Thoracic aorta (tissue), 2 donors: ENCODE measurements around the gene CYB5R3. TPM values are rescaled to one million over a fixed set of nuclear protein-coding genes. Genes with fewer than 3 reads are reported as not detected.

Source experiments
- ATAC-seq: fragments of 150-250 bp; one replicate; pipeline ENCODE4 v1.8.0; 2017; ENCODE audit warnings: low read depth; ENCODE audit not compliant: insufficient number of reproducible peaks, low FRiP score
- DNase-seq: peaks from one replicate; pipeline ENCODE4 v3.0.0-alpha.2; 2020; ENCODE audit warnings: low spot score
- H3K27ac ChIP-seq, 2 donors: fragments of 200-600 bp; sonication (generic); 1 replicate in 1 of 2; 2 replicates in 1 of 2; pipeline ENCODE4 v1.5.1; 2016; ENCODE audit warnings: mild to moderate bottlenecking in 2 of 2, moderate library complexity in 2 of 2
- H3K27me3 ChIP-seq: fragments of 200-600 bp; sonication (generic); replicated peaks from 2 replicates; pipeline ENCODE4 v1.6.0; 2016; ENCODE audit warnings: mild to moderate bottlenecking; ENCODE audit not compliant: insufficient read depth
- H3K36me3 ChIP-seq: fragments of 200-600 bp; sonication (generic); one replicate; pipeline ENCODE4 v1.5.1; 2016
- H3K4me1 ChIP-seq, 2 donors: fragments of 200-600 bp; sonication (generic); 1 replicate in 1 of 2; 2 replicates in 1 of 2; pipeline versions ENCODE4 v1.5.1 to v1.6.0; 2016; ENCODE audit warnings: low read depth in 2 of 2, mild to moderate bottlenecking in 1 of 2; ENCODE audit not compliant: control insufficient read depth in 1 of 2
- H3K4me3 ChIP-seq: fragments of 200-600 bp; sonication (generic); 2 replicates; pipeline ENCODE4 v1.5.1; 2016; ENCODE audit warnings: mild to moderate bottlenecking
- H3K9me3 ChIP-seq: fragments of 200-600 bp; sonication (generic); 2 replicates; pipeline ENCODE4 v1.5.1; 2016
- total RNA-seq, 2 donors: library from RNA; depleted of rRNA; stranded (reverse); fragments of >200 nt; gene quantifications; one replicate each; pipeline versions ENCODE4 v1.1.0 to v1.2.3, GENCODE V29; 2016
- TF ChIP-seq, protein P1 (sequence below): fragments of 200-600 bp; sonication (generic); IDR thresholded peaks from one replicate; pipeline ENCODE4 v1.5.1; 2019; ENCODE audit warnings: antibody characterized with exemption

Gene CYB5R3
- total RNA-seq, 2 donors from 2014 or later = 209 to 606 TPM

DNA sequence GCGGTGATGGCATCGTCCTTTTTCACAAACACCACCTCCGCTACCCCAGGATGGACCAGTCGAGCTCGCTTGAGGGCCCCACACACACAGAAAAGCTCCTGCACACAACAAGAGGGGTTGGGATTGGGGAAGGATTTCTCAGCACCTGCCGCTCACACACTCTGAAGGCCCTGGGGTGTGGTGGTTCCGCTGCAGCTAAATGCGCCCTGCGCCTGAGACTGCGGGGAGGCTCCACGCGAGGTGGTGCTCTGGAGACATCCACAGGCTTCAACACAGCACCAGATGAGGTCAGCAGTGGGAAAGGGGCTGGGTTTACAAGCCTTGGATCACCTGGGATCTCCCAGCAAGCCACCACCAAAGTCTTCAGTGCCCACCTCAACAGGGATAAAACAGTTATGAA lies 57.2 kb downstream of the CYB5R3 start:
- TF ChIP-seq, protein P1, sequence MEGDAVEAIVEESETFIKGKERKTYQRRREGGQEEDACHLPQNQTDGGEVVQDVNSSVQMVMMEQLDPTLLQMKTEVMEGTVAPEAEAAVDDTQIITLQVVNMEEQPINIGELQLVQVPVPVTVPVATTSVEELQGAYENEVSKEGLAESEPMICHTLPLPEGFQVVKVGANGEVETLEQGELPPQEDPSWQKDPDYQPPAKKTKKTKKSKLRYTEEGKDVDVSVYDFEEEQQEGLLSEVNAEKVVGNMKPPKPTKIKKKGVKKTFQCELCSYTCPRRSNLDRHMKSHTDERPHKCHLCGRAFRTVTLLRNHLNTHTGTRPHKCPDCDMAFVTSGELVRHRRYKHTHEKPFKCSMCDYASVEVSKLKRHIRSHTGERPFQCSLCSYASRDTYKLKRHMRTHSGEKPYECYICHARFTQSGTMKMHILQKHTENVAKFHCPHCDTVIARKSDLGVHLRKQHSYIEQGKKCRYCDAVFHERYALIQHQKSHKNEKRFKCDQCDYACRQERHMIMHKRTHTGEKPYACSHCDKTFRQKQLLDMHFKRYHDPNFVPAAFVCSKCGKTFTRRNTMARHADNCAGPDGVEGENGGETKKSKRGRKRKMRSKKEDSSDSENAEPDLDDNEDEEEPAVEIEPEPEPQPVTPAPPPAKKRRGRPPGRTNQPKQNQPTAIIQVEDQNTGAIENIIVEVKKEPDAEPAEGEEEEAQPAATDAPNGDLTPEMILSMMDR = no peak
- DNase-seq (no peak), ATAC-seq (no peak)
- peaks cover 64% of the 10 kb centered on the region for H3K36me3 ChIP-seq
- H3K27me3 ChIP-seq = no peaks in the 10 kb centered on the region
- H3K9me3 ChIP-seq = no peaks in the 10 kb centered on the region
- H3K4me1 ChIP-seq = no peaks in the 10 kb centered on the region
- no peak overlapping the region for H3K4me3 ChIP-seq
- H3K27ac ChIP-seq = no peak overlapping the region

DNA sequence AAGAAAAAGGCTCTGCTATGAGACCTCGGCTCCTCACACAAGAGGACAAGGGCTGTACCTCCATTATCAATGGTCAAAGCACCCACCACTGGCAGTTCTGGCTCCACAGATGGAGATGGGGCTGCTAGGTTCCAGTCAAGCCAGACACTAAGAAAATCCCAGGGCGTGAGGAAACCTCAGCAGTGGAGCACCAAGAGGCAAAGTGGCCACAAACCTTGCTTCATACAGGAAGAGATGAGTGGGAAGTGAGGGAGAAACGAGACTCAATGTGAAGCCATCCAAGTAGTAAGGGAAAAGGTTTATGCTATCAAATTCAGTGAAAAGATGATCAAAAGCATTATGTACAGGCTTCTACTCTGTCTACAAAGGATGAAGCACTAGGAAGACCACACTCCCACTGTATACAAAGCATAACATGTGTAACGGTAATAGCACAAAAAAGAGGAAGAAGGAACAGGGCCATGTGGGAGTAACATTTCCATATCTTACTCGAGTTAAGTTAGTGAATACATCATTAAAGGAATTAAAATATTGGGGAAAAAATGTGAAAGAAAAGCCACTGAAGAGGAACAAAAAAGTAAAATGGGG lies 61.5 kb downstream of the CYB5R3 start:
- TF ChIP-seq, protein P1 = no peak

DNA sequence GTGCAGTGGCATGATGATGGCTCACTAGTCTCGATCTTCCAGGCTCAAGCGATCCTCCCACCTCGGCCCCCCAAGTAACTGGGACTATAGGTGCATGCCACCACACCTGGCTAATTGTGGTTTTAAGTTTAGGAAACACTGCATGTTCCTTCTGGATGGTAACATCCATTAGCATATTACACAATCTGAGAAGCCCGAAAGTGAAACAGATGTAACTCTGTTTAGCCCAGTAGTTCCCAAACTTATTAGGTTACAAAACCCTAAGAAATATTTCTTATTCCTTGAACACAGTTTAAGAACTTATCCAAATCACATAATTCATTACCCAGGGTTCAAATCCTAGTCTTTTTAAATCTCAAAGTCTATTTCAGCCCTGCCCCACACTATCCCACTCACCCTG lies 62.8 kb downstream of the CYB5R3 start:
- Histone ChIP-seq H3K4me1 (no peaks in the 10 kb centered on the region), H3K4me3 (no peak overlapping the region), H3K9me3 (no peaks in the 10 kb centered on the region), H3K36me3 (peaks cover 49% of the 10 kb centered on the region), H3K27ac (no peak overlapping the region), H3K27me3 (no peaks in the 10 kb centered on the region)
- ATAC-seq = no peak
- DNase-seq = no peak
- TF ChIP-seq, protein P1 = no peak

More for the DNA sequence above, 61.5 kb downstream of the CYB5R3 start:
- no peak for ATAC-seq
- no peak for DNase-seq
- no peaks in the 10 kb centered on the region for H3K9me3 ChIP-seq
- H3K36me3 ChIP-seq = peaks cover 58% of the 10 kb centered on the region
- no peak overlapping the region for H3K27ac ChIP-seq
- no peaks in the 10 kb centered on the region for H3K27me3 ChIP-seq
- H3K4me3 ChIP-seq = no peak overlapping the region
- no peaks in the 10 kb centered on the region for H3K4me1 ChIP-seq

DNA sequence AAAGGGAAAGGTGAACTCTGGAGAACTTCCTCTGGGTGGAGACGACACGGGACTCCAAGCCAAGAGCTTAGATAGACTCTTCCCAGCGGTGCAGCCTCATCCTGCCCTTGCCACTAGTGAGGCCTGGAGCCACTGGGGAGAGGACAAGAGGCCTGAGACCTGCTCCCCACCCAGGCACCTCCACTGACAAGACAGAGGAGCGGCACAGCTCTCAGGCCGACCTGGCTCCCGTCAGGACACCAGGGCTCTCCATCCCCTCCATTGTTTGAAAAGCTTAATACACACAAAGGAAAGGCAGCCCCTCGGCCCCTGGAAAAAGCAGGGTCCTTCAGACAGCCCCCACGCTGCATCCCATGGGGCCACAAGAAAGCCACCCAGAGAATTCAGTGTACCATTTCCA lies 64.1 kb downstream of the CYB5R3 start:
- no peak overlapping the region for H3K4me3 ChIP-seq
- ATAC-seq (no peak), DNase-seq (no peak)
- H3K36me3 ChIP-seq = peaks cover 41% of the 10 kb centered on the region
- H3K27me3 ChIP-seq = no peaks in the 10 kb centered on the region
- H3K4me1 ChIP-seq = peaks cover 0 to 4% of the 10 kb centered on the region in 2 donors
- no peak overlapping the region for H3K27ac ChIP-seq
- no peaks in the 10 kb centered on the region for H3K9me3 ChIP-seq
- TF ChIP-seq, protein P1 = no peak

DNA sequence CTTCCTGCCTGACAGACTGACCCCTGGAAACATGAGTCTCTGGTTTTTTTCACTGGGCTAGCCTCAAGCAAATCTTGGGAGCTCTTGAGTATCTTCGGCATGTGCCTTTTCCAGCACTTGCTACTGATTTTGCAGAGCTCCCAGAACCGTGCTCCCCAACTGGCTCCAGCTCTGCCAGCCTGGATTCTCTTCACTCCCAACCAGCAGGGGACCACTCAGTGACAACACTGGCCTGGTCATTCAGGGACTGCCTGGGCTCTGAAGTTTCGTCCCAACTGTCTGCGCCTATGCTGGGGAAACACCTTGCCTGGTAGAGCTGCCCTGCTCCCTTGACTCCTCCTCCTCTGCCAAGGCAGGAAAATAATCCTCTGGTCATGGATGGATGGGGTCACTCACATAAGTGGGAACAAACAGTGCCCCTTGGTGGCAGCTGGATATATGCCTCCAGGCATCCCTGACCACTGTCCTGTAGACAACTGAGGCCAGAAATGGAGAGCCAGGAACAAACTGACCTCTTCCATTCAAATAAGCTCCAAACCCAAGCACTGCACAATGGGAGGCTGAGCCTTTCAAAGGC lies 64.7 kb downstream of the CYB5R3 start:
- H3K27me3 ChIP-seq = no peaks in the 10 kb centered on the region
- TF ChIP-seq, protein P1 = no peak
- peaks cover 41% of the 10 kb centered on the region for H3K36me3 ChIP-seq
- no peak overlapping the region for H3K4me3 ChIP-seq
- H3K4me1 ChIP-seq = peaks cover 0 to 4% of the 10 kb centered on the region in 2 donors
- ATAC-seq (no peak), DNase-seq (no peak)
- H3K9me3 ChIP-seq = no peaks in the 10 kb centered on the region
- H3K27ac ChIP-seq = no peak overlapping the region
